NCI-H226 (cell line): ENCODE data around the gene MAD1L1.

Experiments
- DNase-seq: peaks from one replicate; pipeline ENCODE4 v3.0.0-alpha.2; 2015

Gene MAD1L1

DNA sequence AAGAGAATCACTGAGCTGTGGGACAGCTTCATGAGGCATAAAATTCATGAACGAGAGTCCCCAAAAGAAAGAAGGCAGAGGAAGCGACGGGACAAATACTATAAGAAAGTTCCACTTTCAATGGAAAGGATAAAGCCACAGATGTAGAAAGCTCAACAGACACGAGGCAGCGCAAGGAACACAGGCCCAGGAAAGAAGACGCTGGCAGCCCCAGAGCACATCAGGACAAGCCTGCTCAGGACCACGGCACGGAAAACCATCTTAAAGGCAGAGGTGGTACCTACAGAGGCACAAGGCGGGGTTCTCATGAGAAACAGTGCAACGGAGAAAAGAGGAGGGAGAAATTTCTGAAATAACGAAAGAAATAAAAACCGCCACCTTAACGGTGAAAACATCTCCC lies 273.4 kb downstream of the MAD1L1 start:
- no peak for DNase-seq

DNA sequence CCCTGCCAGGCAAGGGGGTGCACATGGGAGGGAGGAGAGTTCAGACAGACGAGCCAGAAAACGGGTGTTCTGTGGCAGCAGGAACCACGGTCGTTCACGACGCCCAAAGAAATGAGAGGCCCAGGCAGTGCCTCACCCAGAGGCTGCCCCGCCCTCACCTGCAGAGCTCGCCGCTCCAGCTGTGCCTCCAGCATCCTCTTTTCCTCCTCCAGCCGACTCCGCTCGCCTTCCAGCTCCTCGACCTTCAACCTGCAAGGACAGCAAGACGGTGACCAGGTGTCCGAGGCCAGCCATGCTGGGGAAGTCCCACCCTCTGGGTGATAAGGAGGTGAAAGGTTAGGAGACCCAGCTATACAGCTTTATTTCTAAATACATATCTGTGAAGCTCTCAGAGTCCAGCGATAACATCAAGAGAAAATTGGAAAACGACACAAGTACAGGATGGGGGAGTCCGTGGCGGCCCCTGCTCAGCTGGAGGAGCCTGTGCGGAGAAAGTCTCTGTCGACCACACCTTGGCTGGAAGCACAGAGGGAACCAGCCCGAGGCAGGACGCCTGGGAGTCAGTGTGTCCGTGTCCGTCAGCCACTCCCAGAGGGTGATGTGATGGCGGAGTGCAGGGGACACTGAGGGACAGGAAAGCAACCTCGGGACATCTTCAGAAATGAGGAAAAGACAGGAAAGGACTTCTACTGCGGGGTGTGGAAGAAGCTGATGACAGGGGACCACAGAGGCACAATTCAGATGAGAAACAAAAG lies 275.1 kb downstream of the MAD1L1 start:
- no peak for DNase-seq

DNA sequence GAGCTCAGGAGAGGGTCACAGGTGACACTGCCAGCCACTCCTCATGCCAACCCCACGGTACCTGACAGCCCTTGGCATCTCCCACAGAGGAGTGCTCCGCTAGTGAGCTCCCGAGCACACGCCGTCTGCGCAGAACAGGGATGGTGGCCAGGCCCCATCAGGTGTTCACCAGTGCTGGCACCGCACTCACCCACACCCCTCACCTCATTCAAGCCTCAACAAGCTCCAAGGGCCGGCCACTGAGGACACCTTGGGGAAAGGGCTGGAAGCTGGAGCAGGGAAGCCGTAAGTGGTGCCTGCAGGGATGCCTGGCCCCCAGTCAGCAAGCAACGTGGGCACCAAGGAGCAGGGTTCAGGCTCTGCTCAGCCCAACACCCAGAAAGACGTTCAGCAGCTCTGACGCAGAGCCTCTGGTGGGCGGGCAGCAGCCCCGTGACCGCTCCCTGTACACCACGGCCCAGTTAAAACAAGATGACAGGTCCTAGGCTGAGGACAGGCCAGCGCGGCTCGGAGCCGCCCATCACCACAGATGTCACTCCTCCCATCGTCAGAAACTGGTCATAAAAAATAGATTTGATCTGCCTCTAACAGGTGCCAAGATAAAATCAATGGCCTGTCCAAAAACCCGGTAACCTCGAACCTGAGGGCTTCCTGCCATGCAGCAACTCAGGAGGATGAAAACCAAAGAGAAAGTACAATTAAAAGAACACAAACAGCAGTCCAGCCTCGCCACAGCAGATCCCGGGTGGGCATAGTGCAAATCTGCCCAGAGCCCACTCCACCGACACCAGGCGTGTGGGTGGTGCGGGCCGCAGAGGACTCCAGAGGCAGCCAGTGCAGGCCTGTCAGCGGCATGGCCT lies 275.9 kb downstream of the MAD1L1 start:
- no peak for DNase-seq

DNA sequence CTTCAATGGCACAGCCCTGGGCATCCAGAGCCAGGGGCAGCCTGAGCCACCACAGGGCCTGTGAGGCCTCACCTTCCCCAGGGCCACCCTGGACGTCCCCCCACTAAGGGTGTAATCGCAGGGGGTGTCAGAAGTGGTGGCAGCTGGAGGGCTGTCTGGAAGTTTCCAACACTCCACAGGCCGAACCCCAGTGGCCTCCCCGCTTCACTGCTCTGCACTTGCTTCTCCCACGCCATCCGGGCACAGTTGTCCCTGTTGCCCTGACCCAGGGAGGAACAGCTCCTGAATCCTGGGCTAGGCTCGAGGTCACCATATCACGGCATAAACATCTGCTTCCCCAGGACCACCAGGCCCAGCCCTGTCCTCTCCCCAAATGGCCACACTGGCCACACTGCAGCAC lies 276.6 kb downstream of the MAD1L1 start:
- no peak for DNase-seq

DNA sequence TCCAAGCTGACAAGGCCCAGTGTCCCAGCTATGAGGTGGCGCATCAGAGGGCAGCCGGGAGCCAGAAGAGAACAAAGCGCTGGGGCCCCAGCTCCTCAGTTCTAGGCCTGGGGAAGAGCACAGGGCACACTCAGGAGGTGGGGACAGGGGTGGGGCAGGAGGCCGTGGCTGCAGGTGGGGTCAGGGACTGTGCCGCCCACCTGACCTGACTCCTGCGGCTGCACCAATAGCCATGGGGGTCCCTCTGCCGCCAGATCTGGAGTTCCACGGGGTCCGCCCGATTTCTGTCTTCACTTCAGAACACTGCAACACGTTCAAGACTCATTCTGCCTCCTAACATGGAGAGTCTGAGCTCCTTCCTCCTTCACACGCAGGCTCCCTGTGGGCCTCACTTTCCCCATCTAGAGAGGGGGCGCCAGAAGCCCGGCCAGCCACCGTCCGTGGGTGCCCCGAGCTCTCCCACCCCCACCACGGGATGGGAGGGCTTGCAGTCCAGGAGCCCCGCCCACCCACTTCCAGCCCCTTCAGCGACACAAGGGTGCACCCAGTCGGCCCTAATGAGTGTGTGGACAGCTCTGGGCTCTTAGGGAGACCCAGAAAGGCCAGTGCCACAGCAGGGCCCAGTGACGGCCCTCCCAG lies 278.3 kb downstream of the MAD1L1 start:
- no peak for DNase-seq

DNA sequence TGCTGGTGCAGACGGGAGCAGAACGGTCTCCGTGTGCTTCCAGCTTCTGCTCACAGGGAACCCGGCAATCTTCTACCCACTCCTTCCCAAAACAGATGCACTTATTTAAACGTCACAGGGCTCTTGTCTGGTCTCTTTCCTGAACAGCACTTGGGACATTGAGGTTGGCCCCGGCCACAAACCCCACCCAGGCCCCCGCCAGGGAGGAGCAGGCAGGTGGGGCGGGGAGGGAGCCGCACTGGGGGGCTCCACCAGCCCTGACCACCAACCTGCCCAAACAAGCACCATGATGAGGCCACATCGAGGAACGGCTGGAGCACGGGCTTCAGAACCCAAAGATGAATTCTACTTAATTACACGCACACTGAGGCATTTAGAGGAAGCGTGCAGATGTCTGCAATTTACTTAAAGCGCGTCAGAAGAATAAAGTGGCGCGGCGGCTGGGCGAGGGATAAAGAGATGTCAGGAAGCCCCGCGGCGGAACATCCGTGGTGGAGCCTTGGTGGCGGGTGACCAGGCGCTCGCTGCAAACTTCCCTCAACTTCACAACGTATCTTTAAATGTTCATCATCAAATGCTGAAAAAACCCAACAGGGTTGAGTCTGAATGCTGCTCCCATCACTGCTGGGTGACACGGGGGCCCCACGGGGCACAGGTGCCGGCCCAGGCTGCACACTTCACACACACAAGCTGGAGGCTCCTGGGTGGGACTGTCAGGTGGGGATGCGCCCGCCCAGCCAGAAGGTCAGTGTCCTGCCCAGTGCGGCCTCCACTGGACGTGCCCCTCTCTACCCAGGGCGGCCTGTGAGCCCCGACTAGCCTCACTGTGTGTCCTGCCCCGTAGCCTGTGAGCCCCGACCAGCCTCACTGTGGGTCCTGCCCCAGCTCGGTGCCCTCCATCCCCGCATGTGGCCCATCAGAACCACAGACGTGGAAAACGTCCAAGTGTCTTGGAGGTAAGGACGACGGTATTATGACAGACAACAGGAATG lies 279.2 kb downstream of the MAD1L1 start:
- DNase-seq = no peak

DNA sequence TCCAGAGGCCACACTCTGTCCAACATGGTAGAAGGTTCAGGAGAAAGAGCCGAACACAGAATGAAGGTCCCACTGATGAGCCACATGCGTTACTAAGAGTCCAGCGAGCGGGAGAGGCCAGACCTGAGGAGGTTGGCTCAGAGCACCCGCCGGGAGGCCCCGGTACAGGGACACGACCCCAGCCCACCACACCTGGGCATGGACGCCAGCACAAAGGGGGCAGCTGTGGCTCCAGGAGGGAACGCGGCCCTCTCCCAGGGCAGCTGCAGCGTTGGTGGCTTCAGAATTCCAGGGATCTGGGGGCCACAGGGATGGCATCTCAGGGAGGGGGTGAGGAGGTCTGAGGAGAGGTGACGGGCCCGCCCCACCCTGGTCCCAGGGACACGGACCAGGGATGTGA lies 280.0 kb downstream of the MAD1L1 start:
- DNase-seq = no peak

DNA sequence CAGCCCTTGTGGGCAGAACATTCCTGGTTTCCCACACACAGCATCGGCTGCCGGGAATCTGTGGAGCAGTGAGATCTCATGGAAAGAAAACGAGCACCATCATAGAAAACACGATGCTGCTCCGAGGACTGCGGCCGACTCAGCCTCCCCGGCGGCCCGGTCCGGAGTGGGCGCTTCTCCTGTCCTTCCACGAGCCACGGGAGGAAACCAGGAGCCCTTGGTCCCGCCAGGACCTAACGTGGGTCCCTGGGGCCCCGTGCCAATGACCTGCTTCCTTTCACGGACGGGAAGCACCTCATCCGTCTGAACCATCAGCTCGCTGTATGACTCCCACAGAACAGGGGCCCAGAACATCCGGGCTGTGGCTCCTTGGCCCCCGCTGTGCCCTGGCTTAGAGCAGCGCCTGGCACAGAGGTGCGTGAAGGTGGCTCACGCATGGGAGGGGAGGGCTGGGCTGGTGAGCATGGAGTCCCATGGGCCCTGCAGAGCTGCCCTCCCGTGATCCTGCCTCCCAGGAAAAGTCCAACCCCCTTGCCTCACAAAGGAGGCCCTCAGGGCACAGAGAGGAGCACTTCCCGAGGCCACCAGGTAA lies 280.5 kb downstream of the MAD1L1 start:
- no peak for DNase-seq

DNA sequence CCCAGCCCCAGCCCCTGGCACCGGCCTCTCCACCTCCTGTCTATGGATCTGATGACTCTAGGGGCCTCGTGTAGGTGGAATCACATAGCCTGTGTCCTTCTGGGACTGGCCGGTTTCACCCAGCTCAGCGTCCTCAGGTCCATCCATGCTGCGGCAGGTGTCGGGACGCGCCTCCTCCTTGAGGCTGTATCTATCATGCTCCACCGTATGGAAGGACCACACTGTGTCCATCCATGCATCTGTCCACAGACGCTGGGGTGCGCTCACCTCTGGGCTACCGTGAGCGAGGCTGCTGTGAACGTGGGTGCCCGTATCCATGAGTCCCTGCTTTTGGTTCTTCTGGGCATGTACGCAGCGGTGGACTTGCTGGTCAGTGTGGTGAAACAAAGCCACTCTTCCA lies 281.1 kb downstream of the MAD1L1 start:
- no peak for DNase-seq

DNA sequence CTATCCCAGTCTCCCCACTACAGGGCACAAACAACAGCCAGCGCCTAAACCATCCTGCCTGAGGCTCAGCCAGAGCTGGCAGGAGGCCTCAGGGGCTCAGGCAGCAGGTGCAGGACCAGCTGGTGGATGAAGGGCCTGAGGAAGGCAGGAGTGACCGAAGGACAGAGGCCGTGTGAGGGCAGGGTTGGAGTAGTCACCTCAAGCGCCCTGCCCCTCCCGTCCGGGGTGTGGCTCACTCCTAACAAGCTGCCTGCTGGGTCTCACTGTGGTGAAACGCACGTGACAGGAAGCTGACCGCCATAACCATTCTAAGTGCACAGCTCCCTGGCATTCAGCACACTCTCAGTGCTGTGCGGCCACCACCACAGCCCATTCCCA lies 281.6 kb downstream of the MAD1L1 start:
- DNase-seq = no peak

DNA sequence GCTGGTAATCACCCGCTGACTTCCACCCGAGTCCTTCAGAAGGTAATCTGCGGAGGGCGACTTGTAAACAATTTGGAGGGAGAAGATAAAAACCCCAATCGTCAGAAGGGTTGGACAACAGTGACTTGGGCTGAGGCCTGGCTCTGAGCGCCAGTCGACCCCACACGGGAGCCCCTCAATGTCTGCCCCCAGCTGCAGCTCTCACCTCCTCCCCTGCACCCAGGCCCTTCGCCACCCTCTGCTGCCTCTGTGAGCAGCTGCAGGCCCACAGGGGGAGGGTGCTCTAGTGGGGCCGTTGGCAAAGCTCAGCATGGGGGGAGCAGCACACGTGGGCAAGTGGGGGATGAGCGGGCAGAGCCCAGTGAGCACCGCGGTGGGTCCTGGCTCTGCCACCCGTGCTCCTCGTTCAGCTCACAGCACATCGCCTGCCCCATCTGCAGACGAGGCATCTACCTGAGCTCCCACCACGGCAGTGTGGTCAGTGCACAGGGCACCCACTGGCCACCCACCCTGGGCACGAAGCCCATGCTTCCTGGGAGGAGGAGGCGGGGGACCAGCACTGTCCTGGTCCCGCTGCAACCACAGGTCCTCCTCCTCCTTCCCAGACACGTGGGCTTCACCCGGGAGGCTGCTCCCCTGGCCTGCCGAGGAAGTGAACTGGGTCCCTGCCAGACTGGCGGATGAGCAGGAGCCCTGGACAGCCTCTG lies 282.1 kb downstream of the MAD1L1 start:
- DNase-seq = no peak

DNA sequence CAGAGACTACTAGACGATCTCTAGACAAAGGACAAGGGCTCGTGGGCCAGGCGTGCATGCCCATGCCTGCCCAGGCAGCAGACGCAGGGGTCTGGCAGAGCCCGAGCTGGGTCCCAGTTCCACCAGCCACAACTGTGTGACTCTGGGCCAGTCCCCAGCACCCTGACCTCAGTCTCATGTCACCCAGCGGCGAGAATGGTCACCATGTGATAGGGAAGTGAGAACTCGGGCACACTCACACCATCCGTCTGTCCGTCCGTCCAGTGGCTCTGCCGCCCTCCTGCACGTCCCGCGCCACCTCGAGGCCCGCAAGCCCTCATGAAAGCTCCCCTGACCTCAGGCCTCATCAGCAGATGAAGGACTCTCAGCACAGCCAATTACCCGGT lies 282.7 kb downstream of the MAD1L1 start:
- DNase-seq = no peak

DNA sequence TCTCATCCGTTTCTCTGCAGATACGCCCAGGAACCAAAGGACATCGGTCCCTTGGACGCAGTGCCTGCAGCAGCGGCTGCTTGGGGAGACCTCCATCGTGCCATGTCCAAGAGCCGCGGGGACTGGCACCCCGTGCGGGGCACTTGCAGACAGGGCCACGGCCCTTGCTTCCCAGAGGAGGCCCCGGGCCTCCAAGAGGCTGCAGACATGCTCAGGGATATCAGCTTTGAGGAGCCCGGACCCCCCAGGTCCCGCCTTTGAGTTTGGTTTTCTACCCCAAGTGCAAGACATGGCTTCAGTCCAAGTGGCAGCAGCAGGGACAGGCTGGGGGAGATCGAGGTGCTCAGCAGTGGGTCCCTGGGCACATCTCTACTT lies 283.1 kb downstream of the MAD1L1 start:
- DNase-seq = no peak

DNA sequence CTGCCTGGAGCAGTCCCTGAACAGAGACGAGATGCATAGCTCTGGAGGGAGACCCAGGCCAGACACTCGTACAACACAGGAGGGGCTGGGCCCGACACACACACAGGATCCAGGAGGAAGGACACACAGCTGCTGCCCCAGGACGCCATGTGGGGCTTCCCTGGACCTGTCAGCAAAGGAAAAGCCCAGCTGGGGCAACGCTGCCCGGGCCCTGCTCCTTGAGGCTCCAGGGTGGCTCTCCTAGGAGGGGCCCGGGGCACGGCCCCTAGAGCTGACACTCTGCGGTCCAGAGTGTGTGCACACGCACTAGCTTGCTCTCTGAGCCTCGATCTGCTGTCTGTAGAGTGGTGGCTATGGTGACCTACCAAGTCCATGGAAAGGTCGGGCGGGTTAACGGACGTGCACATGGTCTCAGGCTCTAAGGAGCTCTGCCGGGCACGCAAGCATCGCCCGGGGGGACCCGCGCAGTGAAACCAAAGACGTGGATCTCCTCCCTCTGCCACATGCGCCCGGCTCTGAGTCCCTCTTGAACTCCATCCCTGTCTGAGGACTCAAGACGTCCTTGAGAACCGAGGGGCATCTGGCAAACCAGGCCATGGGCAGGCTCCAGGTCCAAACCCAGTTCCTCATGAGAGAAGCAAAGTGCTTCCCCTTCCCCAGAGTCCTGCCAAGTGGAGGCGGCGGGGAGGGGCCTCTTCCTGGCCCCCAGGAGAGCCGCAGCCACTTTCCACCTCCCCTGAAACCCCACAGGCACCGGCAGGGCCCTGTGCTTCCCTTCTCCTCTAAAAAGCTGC lies 283.7 kb downstream of the MAD1L1 start:
- DNase-seq = no peak

DNA sequence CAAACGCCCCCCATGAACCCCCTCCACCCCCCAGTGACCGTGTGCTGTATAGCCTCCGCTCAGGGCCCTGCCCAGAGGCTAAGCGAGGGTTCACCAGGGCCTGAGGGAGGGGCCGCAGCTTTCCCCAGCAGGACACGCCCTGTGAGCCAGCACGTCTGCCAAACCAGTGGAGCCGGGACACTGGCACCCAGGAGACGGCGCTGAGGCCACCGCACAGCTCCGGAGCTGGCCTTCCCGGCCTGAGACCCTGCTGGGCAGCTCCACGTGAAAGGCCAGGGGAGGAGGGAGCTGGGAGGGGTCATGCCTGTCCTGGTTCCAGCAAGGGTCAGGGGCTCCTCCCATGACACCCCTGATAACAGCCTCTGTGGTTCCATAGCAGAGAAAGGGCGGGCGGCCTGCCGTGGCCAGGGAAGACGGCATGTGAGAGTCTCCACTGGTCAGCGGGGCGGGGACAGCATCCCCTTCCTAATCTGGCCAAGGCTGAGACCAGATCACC lies 284.4 kb downstream of the MAD1L1 start:
- no peak for DNase-seq

DNA sequence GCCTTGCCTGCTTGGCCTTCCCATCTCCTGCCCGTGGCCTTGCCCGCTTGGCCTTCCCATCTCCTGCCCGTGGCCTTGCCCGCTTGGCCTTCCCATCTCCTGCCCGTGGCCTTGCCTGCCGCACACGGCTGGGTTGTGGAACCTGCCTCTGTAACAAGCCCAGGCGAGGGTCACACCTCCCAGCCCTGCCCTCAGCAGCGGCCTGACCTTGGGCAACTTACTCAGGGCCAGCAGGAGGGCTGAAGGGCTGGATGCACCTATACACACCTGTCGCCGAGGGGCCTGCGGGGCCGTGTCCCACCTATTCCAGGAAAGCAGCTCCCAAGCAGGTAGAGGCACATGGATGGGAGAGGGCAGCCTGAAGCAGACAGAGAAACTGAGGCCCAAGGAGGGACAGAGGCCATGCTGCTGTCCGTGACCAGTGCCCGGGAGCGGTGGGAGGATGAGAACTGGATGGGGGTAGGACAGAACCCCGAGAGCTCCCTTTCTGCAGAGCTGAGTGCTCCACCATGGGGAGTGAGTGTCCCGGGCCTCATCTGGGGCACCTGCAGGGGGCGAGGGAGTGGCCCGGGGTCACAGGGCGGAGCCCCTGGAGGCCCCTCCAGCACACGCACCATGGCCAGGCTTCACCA lies 285.0 kb downstream of the MAD1L1 start:
- DNase-seq = no peak

DNA sequence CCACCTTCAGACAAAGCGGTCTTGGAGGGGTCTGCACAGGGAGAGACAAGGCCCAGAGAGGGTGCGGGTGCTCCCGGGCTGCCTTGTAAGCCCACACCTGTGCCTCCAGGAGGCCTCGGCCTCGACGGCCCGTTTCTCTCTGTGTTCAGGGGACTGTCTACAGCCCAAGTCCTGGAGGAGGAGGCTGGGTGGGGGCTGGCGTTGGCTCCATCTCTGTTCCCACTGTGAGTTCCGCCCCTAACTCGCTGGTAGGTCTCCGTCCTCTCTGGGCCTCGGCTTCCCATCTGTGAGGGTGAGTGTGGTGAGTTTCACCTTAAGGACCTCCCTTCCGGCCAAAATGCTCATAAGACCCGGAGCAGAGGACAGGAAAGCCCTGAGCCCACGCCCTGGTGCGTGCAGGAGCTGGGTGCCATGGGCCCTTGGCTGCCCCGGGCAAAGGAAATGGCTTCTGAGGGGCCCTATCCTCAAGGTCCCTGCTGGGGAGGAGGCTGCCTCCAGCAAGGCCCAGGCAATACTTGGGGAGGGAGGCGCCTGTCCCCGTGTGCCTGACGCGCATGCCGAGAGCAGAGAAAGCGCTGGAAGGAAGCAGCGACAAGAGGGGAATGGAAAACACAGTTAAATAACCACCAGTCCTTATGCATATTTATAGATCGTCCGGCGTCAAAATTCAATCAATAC lies 285.8 kb downstream of the MAD1L1 start:
- no peak for DNase-seq

DNA sequence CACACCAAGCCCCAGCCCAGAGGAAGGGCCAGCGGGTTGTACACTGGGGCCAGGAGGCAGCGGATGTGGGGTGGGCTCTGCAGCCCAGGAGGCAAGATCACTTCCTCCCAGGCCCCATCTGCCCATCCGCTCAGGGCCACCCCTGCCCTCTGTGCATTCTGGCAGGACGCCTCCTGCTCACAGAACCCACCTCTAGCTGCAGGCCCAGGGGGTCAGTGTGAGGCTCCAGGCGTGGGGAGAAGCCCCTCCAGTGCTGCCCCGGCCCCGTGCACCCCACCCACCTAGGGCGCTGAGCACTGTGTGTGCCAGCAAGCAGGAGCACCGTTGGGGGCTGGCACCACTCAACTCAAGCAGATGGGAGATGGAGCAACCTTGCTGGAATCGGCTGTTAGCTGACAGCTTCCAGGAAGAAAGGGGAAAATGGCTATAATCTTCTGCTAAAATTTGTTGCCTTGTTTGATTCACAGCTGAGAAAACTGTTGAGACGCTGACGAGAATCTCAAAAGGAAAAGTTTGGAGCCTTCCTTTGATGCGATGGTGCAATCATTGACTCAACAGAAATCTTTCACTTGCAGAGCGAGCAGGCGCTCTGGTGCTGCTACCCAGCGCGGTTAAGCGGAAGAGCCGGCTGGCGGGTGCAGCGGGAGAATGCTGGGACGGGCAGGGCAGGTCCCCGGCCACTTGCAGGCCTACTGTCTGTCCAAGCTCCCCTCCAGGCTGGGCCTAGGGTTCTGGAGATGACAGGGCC lies 286.5 kb downstream of the MAD1L1 start:
- DNase-seq = no peak

DNA sequence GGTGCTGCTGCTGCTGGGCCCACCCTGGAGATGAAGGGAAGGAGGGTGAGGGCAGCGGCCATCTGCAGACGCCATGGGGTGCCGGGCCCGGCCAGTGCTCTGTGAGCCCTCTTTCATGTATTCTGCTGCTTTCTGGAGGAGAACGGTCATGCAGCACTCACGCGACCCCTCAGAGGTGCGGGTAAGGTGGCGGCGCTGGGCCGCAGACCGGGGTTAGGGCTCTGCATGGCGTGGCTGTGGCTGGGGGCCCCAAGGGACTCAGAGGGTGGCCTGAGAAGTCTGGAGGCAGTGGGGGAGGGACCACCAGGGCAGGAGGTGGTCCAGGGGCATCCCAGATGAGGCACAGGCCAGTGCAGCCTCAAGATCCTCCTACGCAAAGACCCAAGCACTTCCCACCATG lies 287.2 kb downstream of the MAD1L1 start:
- DNase-seq = no peak
